DND-41 (cell line): ENCODE results near the gene TRMT112.

ENCODE experiments used
- EZH2 ChIP-seq: IDR thresholded peaks from 3 replicates; pipeline ENCODE4 v1.6.1; 2012; ENCODE audit warnings: borderline replicate concordance, low read depth, mild to moderate bottlenecking, moderate library complexity, low read length, inconsistent platforms; ENCODE audit not compliant: severe bottlenecking
- TF ChIP-seq, protein P1 (sequence below): IDR thresholded peaks from 2 replicates; pipeline ENCODE4 v1.5.1; 2012; ENCODE audit warnings: borderline replicate concordance, low read length, moderate library complexity, mild to moderate bottlenecking; ENCODE audit not compliant: poor library complexity, severe bottlenecking; ENCODE audit errors: extremely low read depth

GRCh38 chr11:64312947-64313346, 4.4 kb downstream of the TRMT112 start:
- TF ChIP-seq, protein P1, sequence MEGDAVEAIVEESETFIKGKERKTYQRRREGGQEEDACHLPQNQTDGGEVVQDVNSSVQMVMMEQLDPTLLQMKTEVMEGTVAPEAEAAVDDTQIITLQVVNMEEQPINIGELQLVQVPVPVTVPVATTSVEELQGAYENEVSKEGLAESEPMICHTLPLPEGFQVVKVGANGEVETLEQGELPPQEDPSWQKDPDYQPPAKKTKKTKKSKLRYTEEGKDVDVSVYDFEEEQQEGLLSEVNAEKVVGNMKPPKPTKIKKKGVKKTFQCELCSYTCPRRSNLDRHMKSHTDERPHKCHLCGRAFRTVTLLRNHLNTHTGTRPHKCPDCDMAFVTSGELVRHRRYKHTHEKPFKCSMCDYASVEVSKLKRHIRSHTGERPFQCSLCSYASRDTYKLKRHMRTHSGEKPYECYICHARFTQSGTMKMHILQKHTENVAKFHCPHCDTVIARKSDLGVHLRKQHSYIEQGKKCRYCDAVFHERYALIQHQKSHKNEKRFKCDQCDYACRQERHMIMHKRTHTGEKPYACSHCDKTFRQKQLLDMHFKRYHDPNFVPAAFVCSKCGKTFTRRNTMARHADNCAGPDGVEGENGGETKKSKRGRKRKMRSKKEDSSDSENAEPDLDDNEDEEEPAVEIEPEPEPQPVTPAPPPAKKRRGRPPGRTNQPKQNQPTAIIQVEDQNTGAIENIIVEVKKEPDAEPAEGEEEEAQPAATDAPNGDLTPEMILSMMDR = no peak
- no peak for TF ChIP-seq EZH2
